HepG2 (cell line): ENCODE results near the gene ZNF624. TPM values are rescaled to one million over a fixed set of nuclear protein-coding genes. Genes with fewer than 3 reads are reported as not detected.
A peak's percentile ranks its signal among the peaks of the same experiment; 100 is the strongest.

Experiments used
- AGO2 ChIP-seq: fragments of 200-400 bp; formaldehyde crosslinking; optimal IDR thresholded peaks from 2 replicates; pipeline ENCODE3; 2017; ENCODE audit warnings: mild to moderate bottlenecking, low read depth, low read length, moderate library complexity
- ETS1 ChIP-seq: sonication (generic); formaldehyde crosslinking; IDR thresholded peaks from 2 replicates; pipeline ENCODE4 v1.4.0; 2020; ENCODE audit warnings: missing genetic modification reagents
- HMG20A ChIP-seq: IDR thresholded peaks from 2 replicates; pipeline ENCODE4 v1.6.1; 2016; ENCODE audit warnings: borderline replicate concordance
- ISL2 ChIP-seq: sonication (generic); formaldehyde crosslinking; IDR thresholded peaks from 2 replicates; pipeline ENCODE4 v1.5.0; 2020; ENCODE audit warnings: missing genetic modification reagents
- ISX ChIP-seq: sonication (generic); formaldehyde crosslinking; conservative IDR thresholded peaks from 2 replicates; pipeline ENCODE4 v1.5.0; 2020; ENCODE audit warnings: missing genetic modification reagents
- JDP2 ChIP-seq: sonication (generic); formaldehyde crosslinking; IDR thresholded peaks from 2 replicates; pipeline ENCODE4 v1.8.1; 2022; ENCODE audit warnings: missing genetic modification reagents, borderline replicate concordance
- JUNB ChIP-seq: sonication (generic); formaldehyde crosslinking; IDR thresholded peaks from 2 replicates; pipeline ENCODE4 v1.8.0; 2022; ENCODE audit warnings: missing genetic modification reagents, mild to moderate bottlenecking, borderline replicate concordance
- KLF13 ChIP-seq: sonication (generic); formaldehyde crosslinking; IDR thresholded peaks from 2 replicates; pipeline ENCODE4 v1.4.0; 2020; ENCODE audit warnings: mild to moderate bottlenecking, missing genetic modification reagents
- KLF6 ChIP-seq: IDR thresholded peaks from 2 replicates; pipeline ENCODE4 v1.8.0; 2016; ENCODE audit warnings: missing biosample characterization, missing genetic modification reagents
- KLF9 ChIP-seq: IDR thresholded peaks from 2 replicates; pipeline ENCODE4 v1.6.1; 2016; ENCODE audit warnings: low read depth
- MBNL3 ChIP-seq: fragments of 250-450 bp; sonication (Bioruptor Pico); conservative IDR thresholded peaks from 2 replicates; pipeline ENCODE4 v1.8.0; 2022; ENCODE audit warnings: mild to moderate bottlenecking, inconsistent platforms
- MNT ChIP-seq: fragments of 450-650 bp; IDR thresholded peaks from 2 replicates; pipeline ENCODE4 v1.6.1; 2016
- MYPOP ChIP-seq: sonication (generic); formaldehyde crosslinking; IDR thresholded peaks from 2 replicates; pipeline ENCODE4 v1.8.1; 2023; ENCODE audit warnings: mild to moderate bottlenecking, moderate library complexity, missing genetic modification reagents
- NFE2L1 ChIP-seq: sonication (generic); formaldehyde crosslinking; IDR thresholded peaks from 2 replicates; pipeline ENCODE4 v1.4.0; 2020; ENCODE audit warnings: missing genetic modification reagents, mild to moderate bottlenecking, borderline replicate concordance
- RARA ChIP-seq: IDR thresholded peaks from 2 replicates; pipeline ENCODE4 v1.6.1; 2016; ENCODE audit warnings: missing genetic modification reagents, missing compliant biosample characterization
- TFDP2 ChIP-seq: sonication (generic); formaldehyde crosslinking; IDR thresholded peaks from 2 replicates; pipeline ENCODE4 v1.4.0; 2020; ENCODE audit warnings: missing genetic modification reagents
- THYN1 ChIP-seq: sonication (generic); formaldehyde crosslinking; IDR thresholded peaks from 2 replicates; pipeline ENCODE4 v1.8.1; 2023; ENCODE audit warnings: low read depth, mild to moderate bottlenecking, moderate library complexity, missing genetic modification reagents, borderline replicate concordance
- ZFP1 ChIP-seq: IDR thresholded peaks from 2 replicates; pipeline ENCODE4 v1.6.1; 2016
- ZMYM2 ChIP-seq: sonication (generic); formaldehyde crosslinking; IDR thresholded peaks from 2 replicates; pipeline ENCODE4 v1.8.0; 2022; ENCODE audit warnings: mild to moderate bottlenecking, missing genetic modification reagents
- ZNF33A ChIP-seq: sonication (generic); formaldehyde crosslinking; IDR thresholded peaks from 2 replicates; pipeline ENCODE4 v1.5.1; 2020; ENCODE audit warnings: missing genetic modification reagents, mild to moderate bottlenecking, moderate library complexity, borderline replicate concordance
- ZNF556 ChIP-seq: sonication (generic); formaldehyde crosslinking; IDR thresholded peaks from 2 replicates; pipeline ENCODE4 v1.4.0; 2020; ENCODE audit warnings: mild to moderate bottlenecking, missing genetic modification reagents, borderline replicate concordance
- ZNF567 ChIP-seq: sonication (generic); formaldehyde crosslinking; IDR thresholded peaks from 2 replicates; pipeline ENCODE4 v1.8.1; 2023; ENCODE audit warnings: mild to moderate bottlenecking, missing genetic modification reagents, borderline replicate concordance
- ZNF570 ChIP-seq: sonication (generic); formaldehyde crosslinking; IDR thresholded peaks from 2 replicates; pipeline ENCODE4 v1.4.0; 2020; ENCODE audit warnings: mild to moderate bottlenecking, missing genetic modification reagents, borderline replicate concordance
- ZNF720 ChIP-seq: sonication (generic); formaldehyde crosslinking; IDR thresholded peaks from 2 replicates; pipeline ENCODE4 v1.4.0; 2020; ENCODE audit warnings: missing genetic modification reagents
- ZNF749 ChIP-seq: sonication (generic); formaldehyde crosslinking; IDR thresholded peaks from 2 replicates; pipeline ENCODE4 v1.8.0; 2022; ENCODE audit warnings: mild to moderate bottlenecking, missing genetic modification reagents, moderate library complexity, borderline replicate concordance
- ZNF883 ChIP-seq: sonication (generic); formaldehyde crosslinking; IDR thresholded peaks from 2 replicates; pipeline ENCODE4 v1.5.1; 2020; ENCODE audit warnings: mild to moderate bottlenecking, missing genetic modification reagents; ENCODE audit errors: not compliant biosample characterization
- ZSCAN21 ChIP-seq: sonication (generic); formaldehyde crosslinking; IDR thresholded peaks from 2 replicates; pipeline ENCODE4 v1.8.0; 2022; ENCODE audit warnings: mild to moderate bottlenecking, missing genetic modification reagents, moderate library complexity, borderline replicate concordance
- polyA plus RNA-seq, 8 experiments: library from polyadenylated mRNA; depleted of rRNA in 3 of 8; stranded (reverse) in 7 of 8; unstranded in 1 of 8; fragments of >200 nt; fragmentation: Illumina TruSeq in 4 of 8; extraction: Trizol in 4 of 8; gene quantifications; 2 replicates each; pipeline versions ENCODE4 v1.2.1 to v1.2.3, GENCODE V29; 2011 to 2016; ENCODE audit warnings: low read depth in 4 of 8, missing spikeins in 1 of 8, mixed read lengths in 1 of 8; ENCODE audit not compliant: insufficient read depth in 1 of 8
- total RNA-seq, 5 experiments: library from RNA; depleted of rRNA; stranded (reverse); fragments of >200 nt; fragmentation: Illumina TruSeq; extraction: Trizol; gene quantifications; 2 replicates each; pipeline ENCODE4 v1.2.3, GENCODE V29; 2016; ENCODE audit warnings: low read depth in 1 of 5

ZNF624 gene
- total and polyA plus RNA-seq, 2 of the 13 experiments (the other 11 are each of a cell fraction or from before 2014, with no cell fraction given), result 0.75 to 3.5 TPM

GRCh38 chr17:16653367-16654041 is at the start of gene ZNF624 (continued):
- peak; percentile 88 for TF ChIP-seq TFDP2
- TF ChIP-seq AGO2, result peak; percentile 70
- TF ChIP-seq KLF9 (CRISPR knock-in tag), result peak; percentile 70; the same call in 1 of the 2 replicates
- peak; percentile 62 for TF ChIP-seq ISX (CRISPR knock-in tag)
- no peak for TF ChIP-seq JDP2
- peak; percentile 84; the same call in 1 of the 2 replicates for TF ChIP-seq ZNF556 (CRISPR knock-in tag)
- no peak for TF ChIP-seq MBNL3 (CRISPR knock-in tag)
- peak; percentile 21; the same call in 1 of the 2 replicates for TF ChIP-seq ZNF570 (CRISPR knock-in tag)
- TF ChIP-seq MNT, result no peak
- no peak for TF ChIP-seq ZNF720 (CRISPR knock-in tag)
- peak; percentile 73; the same call in 1 of the 2 replicates for TF ChIP-seq ISL2
- TF ChIP-seq RARA (CRISPR knock-in tag), result no peak
- TF ChIP-seq HMG20A (CRISPR knock-in tag), result no peak
- TF ChIP-seq THYN1 (CRISPR knock-in tag), result no peak
- TF ChIP-seq ETS1 (CRISPR knock-in tag), result no peak
- TF ChIP-seq ZNF33A (CRISPR knock-in tag), result peak; percentile 49; the same call in 1 of the 2 replicates
- TF ChIP-seq NFE2L1 (CRISPR knock-in tag), result no peak
- no peak for TF ChIP-seq ZNF749
- TF ChIP-seq JUNB (CRISPR knock-in tag), result no peak
- peak; percentile 77; the same call in 1 of the 2 replicates for TF ChIP-seq KLF6 (CRISPR knock-in tag)
- no peak for TF ChIP-seq MYPOP (CRISPR knock-in tag)
- TF ChIP-seq ZSCAN21 (CRISPR knock-in tag), result peak; percentile 75; the same call in 1 of the 2 replicates
- TF ChIP-seq ZFP1, result 0 out of 2 replicates have a peak, but pooled peaks have one; percentile 11
- TF ChIP-seq ZNF567 (CRISPR knock-in tag), result peak; percentile 78
- peak; percentile 85 for TF ChIP-seq ZNF883 (CRISPR knock-in tag)
- TF ChIP-seq KLF13 (CRISPR knock-in tag), result no peak
- peak; percentile 34; the same call in 1 of the 2 replicates for TF ChIP-seq ZMYM2 (CRISPR knock-in tag)
